Measurements from ENCODE around the gene LSS. TPM values are rescaled to one million over a fixed set of nuclear protein-coding genes. Genes with fewer than 3 reads are reported as not detected.
"Not testable (repeated sequence)": the region's sequence is repeated elsewhere in the genome, so short reads cannot be mapped to it uniquely, and the experiment has no call there.

Gene LSS
- total RNA-seq, 2 donors from 2014 or later: 78.2 to 142 TPM

GRCh38 chr21:46183910-46184624 is 44.5 kb downstream of the LSS start, which contains the start of gene SPATC1L:
Gene SPATC1L (minus strand): TSS chr21:46184459. CDS start chr21:46182816, 1,643 bp downstream.
- Histone ChIP-seq H3K27ac (peak within 1 kb of the TSS; percentile 69), H3K27me3 (no peaks in the 10 kb centered on the region), H3K4me1 (no peaks in the 10 kb centered on the region), H3K9me3 (no peaks in the 10 kb centered on the region), H3K4me3 (peak within 1 kb of the TSS; percentile 58), H3K9ac (ENCODE audit: low read depth in 2 of 2, low read length in 2 of 2) (peak within 1 kb of the TSS; percentile 56 to 63), H3K36me3 (no peaks in the 10 kb centered on the region)
- intact Hi-C loops (cut with DNase I): loop anchor here (5.0 kb wide), 1 partner anchor 48 kb away; no protein-coding TSS in a partner anchor
- DNase-seq: peak; percentile 60
- TF ChIP-seq CTCF (IDR thresholded peaks at IDR 0.05): no peak

- intact Hi-C loops (cut with DNase I): loop anchor here (5.0 kb wide), 1 partner anchor 49 kb away; no protein-coding TSS in a partner anchor
- H3K36me3 ChIP-seq, DNase-seq, H3K27me3 ChIP-seq, H3K27ac ChIP-seq, H3K4me3 ChIP-seq, H3K4me1 ChIP-seq, H3K9me3 ChIP-seq: not testable (repeated sequence)
- peak overlapping the region in 1 of 2 donors; percentile 56 for H3K9ac ChIP-seq (ENCODE audit: low read depth in 2 of 2, low read length in 2 of 2)
These were observed 45.2 kb downstream of the LSS start for GRCh38 chr21:46183337-46183909.

- intact Hi-C loops (cut with DNase I): loop anchor here (5.0 kb wide), 1 partner anchor 50 kb away; no protein-coding TSS in a partner anchor
- Histone ChIP-seq H3K9me3 (no peaks in the 10 kb centered on the region), H3K36me3 (no peaks in the 10 kb centered on the region), H3K4me3 (no peak overlapping the region), H3K27me3 (no peaks in the 10 kb centered on the region), H3K4me1 (no peaks in the 10 kb centered on the region), H3K27ac (no peak overlapping the region), H3K9ac (ENCODE audit: low read depth in 2 of 2, low read length in 2 of 2) (no peak overlapping the region)
- TF ChIP-seq CTCF (IDR thresholded peaks at IDR 0.05): no peak
- DNase-seq: peak; percentile 20
These were observed 45.8 kb downstream of the LSS start for GRCh38 chr21:46182548-46183336.

GRCh38 chr21:46181953-46182547 is 46.5 kb downstream of the LSS start:
- Histone ChIP-seq H3K4me1 (no peaks in the 10 kb centered on the region), H3K4me3 (no peak overlapping the region), H3K9ac (ENCODE audit: low read depth in 2 of 2, low read length in 2 of 2) (no peak overlapping the region), H3K27ac (no peak overlapping the region), H3K9me3 (no peaks in the 10 kb centered on the region), H3K36me3 (no peaks in the 10 kb centered on the region), H3K27me3 (no peaks in the 10 kb centered on the region)
- intact Hi-C loops (cut with DNase I): loop anchor here (5.0 kb wide), 1 partner anchor 50 kb away; no protein-coding TSS in a partner anchor
- peak; percentile 17 for DNase-seq
- TF ChIP-seq CTCF (IDR thresholded peaks at IDR 0.05): no peak

GRCh38 chr21:46181436-46181835 is 47.1 kb downstream of the LSS start:
- Histone ChIP-seq H3K36me3 (no peaks in the 10 kb centered on the region), H3K4me3 (no peak overlapping the region), H3K27me3 (no peaks in the 10 kb centered on the region), H3K27ac (no peak overlapping the region), H3K9me3 (no peaks in the 10 kb centered on the region), H3K4me1 (no peaks in the 10 kb centered on the region), H3K9ac (ENCODE audit: low read depth in 2 of 2, low read length in 2 of 2) (no peak overlapping the region)
- no peak for TF ChIP-seq CTCF (IDR thresholded peaks at IDR 0.05)
- intact Hi-C loops (cut with DNase I): loop anchor here (5.0 kb wide), 1 partner anchor 51 kb away; no protein-coding TSS in a partner anchor
- no peak for DNase-seq

Measured in colonic mucosa (tissue), 4 donors.